Keratinocyte (primary cell): Measurements from ENCODE around the gene SUSD5.

Source experiments
- CTCF ChIP-seq, 3 experiments: IDR thresholded peaks in 1 of 3; conservative IDR thresholded peaks in 1 of 3; optimal IDR thresholded peaks in 1 of 3; 2 replicates in 2 of 3; 3 replicates in 1 of 3; pipeline versions ENCODE3 to v1.5.1; 2011; ENCODE audit warnings: low read length in 3 of 3, mild to moderate bottlenecking in 3 of 3, moderate library complexity in 2 of 3, control low read depth in 1 of 3, inconsistent platforms in 1 of 3; ENCODE audit not compliant: insufficient read depth in 2 of 3; ENCODE audit errors: extremely low read depth in 1 of 3
- EZH2 ChIP-seq: IDR thresholded peaks from one replicate; pipeline ENCODE4 v1.6.1; 2012; ENCODE audit warnings: inconsistent platforms, mild to moderate bottlenecking, low read length, moderate library complexity

GRCh38 chr3:33125840-33126239, 92.8 kb downstream of the SUSD5 start:
- TF ChIP-seq EZH2 (no peak), CTCF (optimal IDR thresholded peaks at IDR 0.05 in 1 of 3, IDR thresholded peaks at IDR 0.05 in 1 of 3, conservative IDR thresholded peaks at IDR 0.05 in 1 of 3; ENCODE audit: extremely low read depth in 1 of 3, insufficient read depth in 2 of 3, low read length in 3 of 3) (no peak)
